Measurements from ENCODE around the gene SMIM23. TPM values are rescaled to one million over a fixed set of nuclear protein-coding genes. Genes with fewer than 3 reads are reported as not detected.

SMIM23 gene
- total and polyA plus RNA-seq, 2 experiments from 2014 or later = not detected

DNA sequence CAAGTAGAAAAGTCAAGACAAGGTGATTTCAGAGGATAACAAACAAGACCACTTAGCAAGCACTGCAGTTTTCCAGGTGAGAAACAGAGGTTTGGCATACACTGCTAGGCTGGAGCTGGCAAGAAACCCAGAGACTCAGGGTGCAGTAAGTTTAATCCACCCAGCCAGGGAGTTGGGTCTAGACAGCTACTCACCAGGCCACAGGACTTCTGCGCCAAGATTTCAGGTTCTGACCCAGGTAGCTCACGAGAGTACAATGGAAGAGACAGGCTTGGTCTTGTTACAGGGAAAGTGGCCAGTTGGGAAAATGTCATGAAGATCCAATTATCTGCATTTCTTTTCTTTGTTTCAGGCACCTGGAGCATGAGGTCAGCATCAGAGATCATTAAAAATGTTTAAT, 9.8 kb downstream of the SMIM23 start:
- Histone ChIP-seq H3K36me3 (no peaks in the 10 kb centered on the region), H3K4me1 (ENCODE audit: low read depth) (no peaks in the 10 kb centered on the region), H3K27me3 (no peaks in the 10 kb centered on the region), H3K27ac (no peak overlapping the region), H3K9me3 (ENCODE audit: low read depth) (no peaks in the 10 kb centered on the region), H3K4me3 (no peak overlapping the region)
- TF ChIP-seq, protein P1, sequence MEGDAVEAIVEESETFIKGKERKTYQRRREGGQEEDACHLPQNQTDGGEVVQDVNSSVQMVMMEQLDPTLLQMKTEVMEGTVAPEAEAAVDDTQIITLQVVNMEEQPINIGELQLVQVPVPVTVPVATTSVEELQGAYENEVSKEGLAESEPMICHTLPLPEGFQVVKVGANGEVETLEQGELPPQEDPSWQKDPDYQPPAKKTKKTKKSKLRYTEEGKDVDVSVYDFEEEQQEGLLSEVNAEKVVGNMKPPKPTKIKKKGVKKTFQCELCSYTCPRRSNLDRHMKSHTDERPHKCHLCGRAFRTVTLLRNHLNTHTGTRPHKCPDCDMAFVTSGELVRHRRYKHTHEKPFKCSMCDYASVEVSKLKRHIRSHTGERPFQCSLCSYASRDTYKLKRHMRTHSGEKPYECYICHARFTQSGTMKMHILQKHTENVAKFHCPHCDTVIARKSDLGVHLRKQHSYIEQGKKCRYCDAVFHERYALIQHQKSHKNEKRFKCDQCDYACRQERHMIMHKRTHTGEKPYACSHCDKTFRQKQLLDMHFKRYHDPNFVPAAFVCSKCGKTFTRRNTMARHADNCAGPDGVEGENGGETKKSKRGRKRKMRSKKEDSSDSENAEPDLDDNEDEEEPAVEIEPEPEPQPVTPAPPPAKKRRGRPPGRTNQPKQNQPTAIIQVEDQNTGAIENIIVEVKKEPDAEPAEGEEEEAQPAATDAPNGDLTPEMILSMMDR (IDR thresholded peaks at IDR 0.05; ENCODE audit: low read depth, low read length) = no peak
- no peak for DNase-seq (ENCODE audit: low read depth in 1 of 2, low spot score in 1 of 2)

DNA sequence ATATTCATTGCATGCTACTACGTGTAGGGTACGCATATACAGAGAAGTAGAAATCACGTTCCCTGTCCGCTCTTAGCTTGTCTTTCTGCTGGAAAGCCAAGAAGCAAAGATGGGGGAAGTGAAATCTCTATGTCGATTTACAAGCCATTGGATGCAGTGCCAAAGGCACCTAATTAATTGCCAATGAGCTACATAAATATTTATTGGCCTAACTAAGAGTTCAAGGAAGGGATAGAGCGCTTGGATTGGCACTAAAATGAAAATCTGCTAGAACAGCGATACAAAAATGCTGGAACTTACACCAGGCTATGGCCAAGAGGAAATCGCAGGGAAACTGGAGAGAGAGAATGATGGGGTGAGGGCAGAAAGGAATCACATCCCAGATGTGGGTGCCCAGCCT, 10.8 kb downstream of the SMIM23 start:
- H3K4me3 ChIP-seq = no peak overlapping the region
- H3K4me1 ChIP-seq (ENCODE audit: low read depth) = no peaks in the 10 kb centered on the region
- TF ChIP-seq, protein P1 (IDR thresholded peaks at IDR 0.05; ENCODE audit: low read depth, low read length) = no peak
- H3K27ac ChIP-seq = no peak overlapping the region
- no peaks in the 10 kb centered on the region for H3K36me3 ChIP-seq
- no peaks in the 10 kb centered on the region for H3K9me3 ChIP-seq (ENCODE audit: low read depth)
- H3K27me3 ChIP-seq = no peaks in the 10 kb centered on the region
- no peak for DNase-seq (ENCODE audit: low read depth in 1 of 2, low spot score in 1 of 2)

DNA sequence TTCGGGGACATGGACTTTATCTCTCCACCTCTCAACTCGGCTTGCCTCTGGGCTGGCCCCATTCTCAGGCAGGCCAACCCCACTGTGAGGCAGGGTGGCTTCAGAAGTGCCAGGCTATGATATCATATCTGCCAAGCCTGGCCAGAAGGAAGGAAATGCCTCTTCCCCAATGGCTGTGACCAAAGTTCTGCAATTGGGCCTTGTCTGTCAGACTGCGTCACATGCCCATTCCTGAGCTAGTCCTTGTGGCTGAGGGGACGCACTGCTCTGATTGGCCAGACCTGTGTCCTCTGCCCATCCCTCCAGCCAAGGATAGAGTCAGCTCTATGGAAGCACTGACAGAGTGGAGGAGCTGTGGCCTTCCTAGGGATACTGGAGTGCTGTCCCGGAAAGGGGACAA, 11.9 kb downstream of the SMIM23 start:
- TF ChIP-seq, protein P1 (IDR thresholded peaks at IDR 0.05; ENCODE audit: low read depth, low read length) = no peak
- Histone ChIP-seq H3K36me3 (no peaks in the 10 kb centered on the region), H3K4me1 (ENCODE audit: low read depth) (no peaks in the 10 kb centered on the region), H3K27ac (no peak overlapping the region), H3K27me3 (no peaks in the 10 kb centered on the region), H3K4me3 (no peak overlapping the region), H3K9me3 (ENCODE audit: low read depth) (no peaks in the 10 kb centered on the region)
- DNase-seq (ENCODE audit: low read depth in 1 of 2, low spot score in 1 of 2) = no peak

DNA sequence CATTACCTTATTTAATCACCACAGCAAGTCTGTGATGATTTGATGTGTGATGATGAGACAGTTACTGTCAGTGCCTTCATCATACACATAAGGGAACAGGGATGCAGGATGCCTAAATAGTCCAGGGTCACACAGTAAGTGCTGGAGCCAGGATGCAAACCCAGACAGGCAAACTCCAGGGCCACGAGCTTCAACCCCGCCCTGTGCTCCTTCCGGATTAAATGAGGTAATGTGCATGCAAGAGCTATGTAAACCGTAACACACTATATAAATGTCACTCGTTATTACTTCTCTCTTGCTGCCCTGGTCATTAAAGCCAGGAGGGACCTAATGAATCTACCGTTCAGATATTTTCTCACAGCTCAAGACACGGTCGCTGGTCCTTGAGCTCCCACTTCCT, 12.8 kb downstream of the SMIM23 start:
- Histone ChIP-seq H3K27ac (no peak overlapping the region), H3K9me3 (ENCODE audit: low read depth) (no peaks in the 10 kb centered on the region), H3K4me1 (ENCODE audit: low read depth) (no peaks in the 10 kb centered on the region), H3K27me3 (peaks cover 6% of the 10 kb centered on the region), H3K36me3 (no peaks in the 10 kb centered on the region), H3K4me3 (no peak overlapping the region)
- TF ChIP-seq, protein P1 (IDR thresholded peaks at IDR 0.05; ENCODE audit: low read depth, low read length) = no peak
- no peak for DNase-seq (ENCODE audit: low read depth in 1 of 2, low spot score in 1 of 2)

DNA sequence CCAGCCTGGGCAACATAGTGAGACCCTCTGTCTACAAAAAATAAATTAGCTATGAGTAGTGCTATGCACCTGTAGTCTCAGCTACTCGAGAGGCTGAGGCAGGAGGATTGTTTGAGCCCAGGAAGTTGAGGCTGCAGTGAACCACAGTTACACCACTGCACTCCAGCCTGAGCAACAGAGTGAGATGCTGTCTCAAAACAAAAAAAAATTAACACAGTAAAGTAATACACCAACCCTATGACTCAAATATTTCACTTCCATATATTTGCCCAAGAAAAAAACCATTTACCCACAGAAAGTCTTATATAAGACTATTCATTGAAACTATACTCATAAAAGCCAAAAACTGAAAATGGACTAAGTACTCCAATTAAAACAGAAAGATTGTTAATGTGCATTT, 16.2 kb downstream of the SMIM23 start:
- TF ChIP-seq, protein P1 (IDR thresholded peaks at IDR 0.05; ENCODE audit: low read depth, low read length) = no peak
- peaks cover 21% of the 10 kb centered on the region for H3K27me3 ChIP-seq
- H3K4me3 ChIP-seq = no peak overlapping the region
- no peaks in the 10 kb centered on the region for H3K36me3 ChIP-seq
- no peak overlapping the region for H3K27ac ChIP-seq
- H3K4me1 ChIP-seq (ENCODE audit: low read depth) = no peaks in the 10 kb centered on the region
- no peak for DNase-seq (ENCODE audit: low read depth in 1 of 2, low spot score in 1 of 2)
- H3K9me3 ChIP-seq (ENCODE audit: low read depth) = no peaks in the 10 kb centered on the region

DNA sequence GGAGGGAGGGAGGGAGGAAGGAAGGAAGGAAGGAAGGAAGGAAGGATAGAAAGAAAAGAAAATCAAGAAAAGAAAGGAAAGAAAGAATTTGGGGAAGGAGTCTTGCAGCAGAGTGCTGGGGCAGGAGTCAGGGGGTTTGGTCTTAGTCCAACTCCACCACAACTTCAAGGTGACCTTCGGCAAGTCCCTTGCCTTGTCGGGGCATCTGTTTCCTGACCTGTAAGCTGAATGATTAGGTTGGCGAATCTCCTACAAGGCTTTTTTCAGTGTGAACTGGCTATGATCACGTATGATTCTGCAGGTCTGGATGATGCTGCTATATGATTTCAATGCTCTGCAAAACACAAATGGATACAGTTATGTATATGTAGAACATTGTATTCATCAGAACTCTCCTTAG, 20.1 kb downstream of the SMIM23 start:
- Histone ChIP-seq H3K9me3 (ENCODE audit: low read depth) (no peaks in the 10 kb centered on the region), H3K27me3 (peaks cover 32% of the 10 kb centered on the region), H3K4me3 (no peak overlapping the region), H3K4me1 (ENCODE audit: low read depth) (no peaks in the 10 kb centered on the region), H3K27ac (no peak overlapping the region), H3K36me3 (no peaks in the 10 kb centered on the region)
- TF ChIP-seq, protein P1 (IDR thresholded peaks at IDR 0.05; ENCODE audit: low read depth, low read length) = no peak
- DNase-seq (ENCODE audit: low read depth in 1 of 2, low spot score in 1 of 2) = no peak
